SIG-M5 (cell line): ENCODE data around the gene OPN1LW.
"Not testable (repeated sequence)": the region's sequence is repeated elsewhere in the genome, so short reads cannot be mapped to it uniquely, and the experiment has no call there.

Experiments
- DNase-seq: peaks from one replicate; lab custom pipeline; 2025; lab: John Stamatoyannopoulos, UW

Gene OPN1LW

GRCh38 chrX:154144010-154144409, at the start of gene OPN1LW:
Gene OPN1LW, plus strand, starts transcription at chrX:154144243. Its CDS starts 41 bp downstream, at chrX:154144284.
- not testable (repeated sequence) for DNase-seq

- no peak for DNase-seq
Observed at GRCh38 chrX:154094833-154095232, 49.2 kb upstream of the OPN1LW start.

- DNase-seq: no peak
Observed at GRCh38 chrX:154096140-154097002, 47.7 kb upstream of the OPN1LW start.

- DNase-seq: no peak
Observed at GRCh38 chrX:154097003-154097588, 46.9 kb upstream of the OPN1LW start.

GRCh38 chrX:154097589-154098541, 46.2 kb upstream of the OPN1LW start, which contains the start of gene MECP2:
Gene MECP2, minus strand, starts transcription at chrX:154097717.
- DNase-seq: peak; percentile 31

GRCh38 chrX:154098551-154098950, 45.5 kb upstream of the OPN1LW start:
- DNase-seq: no peak

GRCh38 chrX:154113729-154114128, 30.3 kb upstream of the OPN1LW start:
- DNase-seq: no peak

- no peak for DNase-seq
Observed at GRCh38 chrX:154114652-154115051, 29.4 kb upstream of the OPN1LW start.

GRCh38 chrX:154115071-154115470, 29.0 kb upstream of the OPN1LW start:
- DNase-seq: no peak

- no peak for DNase-seq
Observed at GRCh38 chrX:154115750-154116149, 28.3 kb upstream of the OPN1LW start.

GRCh38 chrX:154116426-154117211, 27.4 kb upstream of the OPN1LW start:
- no peak for DNase-seq

- DNase-seq: no peak
Observed at GRCh38 chrX:154117566-154117965, 26.5 kb upstream of the OPN1LW start.

- DNase-seq: no peak
Observed at GRCh38 chrX:154120567-154120966, 23.5 kb upstream of the OPN1LW start.

- no peak for DNase-seq
Observed at GRCh38 chrX:154121207-154121606, 22.8 kb upstream of the OPN1LW start.

- no peak for DNase-seq
Observed at GRCh38 chrX:154121961-154122360, 22.1 kb upstream of the OPN1LW start.

GRCh38 chrX:154123241-154124219, 20.5 kb upstream of the OPN1LW start:
- no peak for DNase-seq

GRCh38 chrX:154125391-154126040, 18.5 kb upstream of the OPN1LW start:
- no peak for DNase-seq

GRCh38 chrX:154126101-154126500, 17.9 kb upstream of the OPN1LW start:
- DNase-seq: no peak

- DNase-seq: no peak
Observed at GRCh38 chrX:154131955-154132354, 12.1 kb upstream of the OPN1LW start.

GRCh38 chrX:154132366-154132765, 11.7 kb upstream of the OPN1LW start:
- DNase-seq: no peak
